Kidney epithelial cell (primary cell): ENCODE data around the gene RMND5B. TPM values are rescaled to one million over a fixed set of nuclear protein-coding genes. Genes with fewer than 3 reads are reported as not detected.

Experiments used
- DNase-seq: peaks from one replicate; pipeline ENCODE4 v3.0.0-alpha.2; 2010; ENCODE audit warnings: low read depth
- H3K27me3 ChIP-seq: 2 replicates; pipeline ENCODE4 v1.6.0; 2011; ENCODE audit warnings: low read length; ENCODE audit not compliant: control insufficient read depth, insufficient read depth
- H3K36me3 ChIP-seq: 2 replicates; pipeline ENCODE4 v1.5.1; 2011; ENCODE audit warnings: low read length; ENCODE audit not compliant: control insufficient read depth, insufficient read depth
- H3K4me3 ChIP-seq: 2 replicates; pipeline ENCODE4 v1.5.1; 2011; ENCODE audit warnings: low read depth, mild to moderate bottlenecking, control low read depth, low read length
- CTCF ChIP-seq: IDR thresholded peaks from 2 replicates; pipeline ENCODE4 v1.5.1; 2011; ENCODE audit warnings: mild to moderate bottlenecking, moderate library complexity, low read length, control low read depth, inconsistent platforms; ENCODE audit not compliant: insufficient read depth, poor library complexity, severe bottlenecking
- total RNA-seq: library from RNA; depleted of rRNA; stranded (reverse); fragments of >200 nt; gene quantifications from 2 replicates; pipeline ENCODE4 v1.2.3, GENCODE V29; 2015

Gene RMND5B
- total RNA-seq, 1 donor from 2014 or later, result 26.3 TPM

- Histone ChIP-seq H3K4me3 (no peak overlapping the region), H3K36me3 (no peaks in the 10 kb centered on the region), H3K27me3 (peaks cover 17% of the 10 kb centered on the region)
- DNase-seq, result no peak
- no peak for TF ChIP-seq CTCF
These were observed 34.8 kb downstream of the RMND5B start for GRCh38 chr5:178165581-178165980.

- TF ChIP-seq CTCF, result no peak
- DNase-seq, result no peak
- Histone ChIP-seq H3K4me3 (no peak overlapping the region), H3K36me3 (no peaks in the 10 kb centered on the region), H3K27me3 (peaks cover 7% of the 10 kb centered on the region)
These were observed 39.6 kb downstream of the RMND5B start for GRCh38 chr5:178170455-178170854.

GRCh38 chr5:178174456-178174855 lies 43.6 kb downstream of the RMND5B start:
- TF ChIP-seq CTCF, result no peak

GRCh38 chr5:178176791-178177190 lies 46.0 kb downstream of the RMND5B start:
- TF ChIP-seq CTCF, result no peak
- no peak for DNase-seq
- H3K27me3 ChIP-seq, result no peaks in the 10 kb centered on the region
- H3K36me3 ChIP-seq, result no peaks in the 10 kb centered on the region
- no peak overlapping the region for H3K4me3 ChIP-seq

More at GRCh38 chr5:178174456-178174855, 43.6 kb downstream of the RMND5B start:
- Histone ChIP-seq H3K4me3 (no peak overlapping the region), H3K27me3 (no peaks in the 10 kb centered on the region), H3K36me3 (no peaks in the 10 kb centered on the region)
- DNase-seq, result no peak

GRCh38 chr5:178177569-178177968 lies 46.8 kb downstream of the RMND5B start:
- Histone ChIP-seq H3K27me3 (no peaks in the 10 kb centered on the region), H3K4me3 (no peak overlapping the region), H3K36me3 (no peaks in the 10 kb centered on the region)
- DNase-seq, result no peak
- no peak for TF ChIP-seq CTCF

GRCh38 chr5:178180141-178180863 lies 49.5 kb downstream of the RMND5B start:
- Histone ChIP-seq H3K27me3 (no peaks in the 10 kb centered on the region), H3K4me3 (no peak overlapping the region), H3K36me3 (no peaks in the 10 kb centered on the region)
- no peak for DNase-seq
- no peak for TF ChIP-seq CTCF
